ENCODE measurements around the gene KCNH3.
A peak's percentile ranks its signal among the peaks of the same experiment; 100 is the strongest.

The KCNH3 gene

DNA sequence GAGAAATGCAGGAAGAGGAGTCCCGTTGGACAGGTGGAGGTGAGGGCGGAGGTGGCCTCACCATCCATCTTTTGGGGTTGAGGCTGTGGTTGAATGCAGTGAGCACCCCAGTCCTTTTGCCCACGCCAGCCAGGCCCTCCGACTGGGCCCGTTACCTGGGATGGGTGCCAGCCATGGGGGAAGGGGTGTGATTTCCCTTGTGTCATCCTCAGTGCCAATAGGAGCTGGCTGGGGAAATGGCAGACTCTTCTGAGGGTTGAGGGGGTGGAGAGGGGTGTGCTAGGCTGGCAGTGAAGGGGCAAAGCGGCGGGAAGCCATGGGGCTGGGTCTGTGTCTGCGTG, 9.6 kb downstream of the KCNH3 start:
- DNase-seq, result no peak

DNA sequence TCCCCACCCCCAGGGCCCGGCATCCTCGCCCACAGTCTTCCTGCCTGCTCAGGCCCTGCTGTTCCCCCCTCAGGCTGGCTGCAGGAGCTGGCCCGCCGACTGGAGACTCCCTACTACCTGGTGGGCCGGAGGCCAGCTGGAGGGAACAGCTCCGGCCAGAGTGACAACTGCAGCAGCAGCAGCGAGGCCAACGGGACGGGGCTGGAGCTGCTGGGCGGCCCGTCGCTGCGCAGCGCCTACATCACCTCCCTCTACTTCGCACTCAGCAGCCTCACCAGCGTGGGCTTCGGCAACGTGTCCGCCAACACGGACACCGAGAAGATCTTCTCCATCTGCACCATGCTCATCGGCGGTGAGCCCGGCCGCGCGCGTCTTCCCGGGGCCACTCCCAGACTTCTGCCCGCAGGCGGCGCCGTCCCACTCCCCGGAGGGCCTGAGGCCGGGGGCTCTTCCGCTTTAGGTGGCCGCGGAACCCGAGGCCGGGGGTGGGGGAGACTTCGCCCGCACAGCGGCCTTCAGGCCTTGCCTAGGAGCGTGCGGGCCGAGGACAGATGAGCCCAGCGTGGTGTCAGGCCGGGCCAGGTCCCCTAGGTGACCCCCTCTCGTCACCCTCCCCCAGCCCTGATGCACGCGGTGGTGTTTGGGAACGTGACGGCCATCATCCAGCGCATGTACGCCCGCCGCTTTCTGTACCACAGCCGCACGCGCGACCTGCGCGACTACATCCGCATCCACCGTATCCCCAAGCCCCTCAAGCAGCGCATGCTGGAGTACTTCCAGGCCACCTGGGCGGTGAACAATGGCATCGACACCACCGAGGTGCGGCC, 10.2 kb downstream of the KCNH3 start:
- DNase-seq, result peak; percentile 89

DNA sequence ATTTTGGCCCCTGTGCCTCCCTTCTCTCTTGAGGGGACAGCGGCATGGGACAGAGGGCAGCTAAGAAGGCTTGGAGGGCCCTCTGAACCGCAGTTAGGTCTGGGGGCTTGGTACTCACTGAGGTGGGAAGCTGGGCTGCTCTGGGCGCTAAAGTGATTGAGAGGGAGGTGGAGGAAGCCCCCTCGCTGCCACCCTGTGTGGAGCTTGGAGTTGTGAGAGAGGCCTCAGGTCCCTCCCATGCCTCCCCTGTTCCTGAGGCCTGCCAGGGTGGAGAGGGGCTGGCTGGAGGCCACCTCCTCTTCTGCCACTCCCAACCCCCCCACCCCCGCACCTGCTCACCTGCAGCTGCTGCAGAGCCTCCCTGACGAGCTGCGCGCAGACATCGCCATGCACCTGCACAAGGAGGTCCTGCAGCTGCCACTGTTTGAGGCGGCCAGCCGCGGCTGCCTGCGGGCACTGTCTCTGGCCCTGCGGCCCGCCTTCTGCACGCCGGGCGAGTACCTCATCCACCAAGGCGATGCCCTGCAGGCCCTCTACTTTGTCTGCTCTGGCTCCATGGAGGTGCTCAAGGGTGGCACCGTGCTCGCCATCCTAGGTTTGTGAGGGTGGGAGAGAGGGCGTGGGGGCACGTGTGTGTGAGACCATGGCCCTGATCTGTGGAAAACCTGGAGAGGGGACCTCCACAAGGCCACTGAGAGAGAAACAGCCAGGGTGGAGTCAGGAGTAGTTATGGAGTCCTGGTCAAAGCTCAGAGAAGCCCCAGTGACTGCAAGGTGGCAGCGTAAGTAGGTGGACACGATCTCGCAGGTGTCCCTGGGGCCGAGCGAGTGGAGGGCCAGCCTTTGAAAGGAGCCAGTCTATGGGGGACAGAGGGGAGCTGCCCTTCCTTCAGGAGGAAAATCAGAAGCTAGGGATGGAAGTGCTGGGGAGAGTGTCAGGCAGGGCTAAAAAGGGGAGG, 11.2 kb downstream of the KCNH3 start:
- no peak for DNase-seq

DNA sequence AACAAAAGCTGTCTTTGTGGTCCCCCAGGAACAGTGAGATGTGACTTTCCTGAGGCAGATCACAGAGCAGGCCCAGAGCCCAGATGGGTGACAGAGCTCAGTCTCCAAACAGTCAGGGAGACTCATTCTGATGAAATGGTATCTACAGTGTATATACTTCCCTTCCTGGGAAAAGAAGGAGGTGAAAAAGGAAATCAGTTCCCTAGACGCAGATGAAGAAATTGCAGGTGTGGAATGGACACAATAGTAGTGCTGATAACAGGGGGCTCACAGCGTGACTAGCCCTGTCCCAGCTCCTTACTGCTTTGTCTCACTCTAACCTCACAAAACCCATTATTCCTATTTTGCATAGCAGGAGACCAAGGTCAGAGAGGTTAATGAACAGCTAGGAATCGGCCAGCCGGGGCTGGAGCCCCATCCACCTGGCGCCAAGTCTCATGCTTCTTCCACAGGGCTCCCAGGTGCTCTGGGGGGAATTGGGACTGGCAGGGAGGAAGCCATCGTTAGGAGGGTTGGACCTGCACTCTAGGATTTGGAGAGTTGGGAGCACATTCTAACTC, 11.9 kb downstream of the KCNH3 start:
- no peak for DNase-seq

DNA sequence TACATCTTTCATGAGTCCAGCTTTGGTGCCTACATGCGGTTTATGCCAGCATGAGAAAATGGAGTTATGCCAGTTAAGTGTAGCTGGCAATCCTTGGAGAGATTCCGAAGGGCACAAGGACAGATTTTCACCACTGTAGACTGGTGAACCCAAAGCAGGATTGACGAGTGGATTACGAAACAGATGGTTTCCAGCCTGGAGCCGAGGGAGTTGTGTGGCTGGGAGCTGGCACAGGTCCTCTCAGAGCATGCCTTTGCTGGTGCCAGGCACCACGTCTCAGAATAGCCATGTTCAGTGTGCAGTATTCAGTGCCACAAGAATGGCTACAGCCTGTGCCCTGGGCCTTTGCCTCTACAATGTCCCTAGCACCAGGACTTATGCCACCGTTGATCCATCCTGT, 13.2 kb downstream of the KCNH3 start:
- no peak for DNase-seq

DNA sequence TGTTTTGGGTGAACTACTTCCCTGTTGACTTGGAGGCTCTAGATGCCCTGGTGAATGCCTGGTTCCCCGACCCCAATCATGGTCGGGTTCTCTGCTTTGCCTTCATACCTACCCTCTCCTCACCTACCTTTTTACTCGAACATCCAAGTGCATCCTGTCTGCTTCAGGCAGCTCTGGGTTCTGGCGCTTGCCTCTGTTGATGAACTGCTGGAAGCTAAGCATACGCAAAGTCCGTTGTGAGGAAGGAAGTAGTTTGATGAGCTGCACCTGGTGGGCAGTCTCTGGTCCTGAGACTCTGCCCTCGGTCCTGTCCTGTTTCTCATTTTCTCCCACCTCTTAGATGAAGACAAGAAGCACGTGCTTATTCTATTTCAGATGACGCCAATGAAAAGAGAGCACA, 13.6 kb downstream of the KCNH3 start:
- DNase-seq, result no peak

DNA sequence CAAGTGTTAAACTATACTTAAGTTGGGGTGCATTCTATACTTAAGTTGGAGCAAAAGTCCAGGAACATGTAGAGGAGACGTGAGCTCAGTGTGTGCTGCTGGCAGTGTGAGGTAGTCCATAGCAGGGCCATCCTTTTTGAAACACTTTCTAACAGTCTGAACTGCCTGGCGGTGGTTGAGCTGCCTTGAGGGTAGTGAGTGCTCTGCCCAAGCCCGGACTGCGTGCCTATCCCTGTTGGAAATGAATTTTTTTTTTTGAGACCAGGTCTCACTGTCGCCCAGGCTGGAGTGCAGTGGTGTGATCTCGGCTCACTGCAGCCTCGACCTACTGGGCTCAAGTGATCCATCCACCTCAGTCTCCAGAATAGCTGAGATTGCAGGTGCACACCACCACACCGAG, 14.1 kb downstream of the KCNH3 start:
- DNase-seq, result no peak

DNA sequence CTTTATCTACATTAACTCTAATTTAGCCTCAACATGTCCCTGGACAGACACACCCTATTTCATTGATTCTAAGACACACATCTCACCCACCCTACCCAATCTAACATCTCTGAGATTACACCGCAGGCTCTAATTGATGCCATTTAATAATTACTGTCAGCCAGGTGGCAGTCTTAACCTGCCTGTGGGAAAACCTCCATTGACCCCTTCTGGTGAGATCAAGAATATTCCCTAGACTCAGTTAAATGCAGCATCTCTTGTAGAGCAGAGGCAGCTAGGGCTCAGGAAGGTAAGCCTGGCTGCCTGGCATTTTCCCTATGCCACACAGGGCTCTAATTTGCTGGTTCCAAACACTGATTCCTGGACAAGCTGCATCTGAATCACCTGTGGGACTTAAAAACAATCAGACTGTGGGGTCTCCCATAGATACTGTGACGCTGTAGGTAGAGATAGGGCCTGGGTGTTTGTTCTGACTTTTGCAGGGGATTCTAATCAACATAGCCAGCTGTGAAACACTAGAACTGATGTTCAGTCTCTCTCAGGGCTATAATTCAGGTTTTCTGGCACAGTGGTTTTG, 14.8 kb downstream of the KCNH3 start:
- DNase-seq, result no peak

DNA sequence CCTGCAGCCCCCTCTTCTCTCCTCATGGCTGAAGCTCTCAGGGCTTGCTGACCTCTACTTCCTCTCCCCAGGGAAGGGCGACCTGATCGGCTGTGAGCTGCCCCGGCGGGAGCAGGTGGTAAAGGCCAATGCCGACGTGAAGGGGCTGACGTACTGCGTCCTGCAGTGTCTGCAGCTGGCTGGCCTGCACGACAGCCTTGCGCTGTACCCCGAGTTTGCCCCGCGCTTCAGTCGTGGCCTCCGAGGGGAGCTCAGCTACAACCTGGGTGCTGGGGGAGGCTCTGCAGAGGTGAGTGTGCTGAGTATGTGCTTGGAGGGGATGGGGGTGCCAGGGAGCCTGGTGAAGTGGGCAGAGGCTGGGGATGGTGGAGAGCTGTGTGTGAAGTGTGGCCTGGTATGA, 15.4 kb downstream of the KCNH3 start:
- no peak for DNase-seq

DNA sequence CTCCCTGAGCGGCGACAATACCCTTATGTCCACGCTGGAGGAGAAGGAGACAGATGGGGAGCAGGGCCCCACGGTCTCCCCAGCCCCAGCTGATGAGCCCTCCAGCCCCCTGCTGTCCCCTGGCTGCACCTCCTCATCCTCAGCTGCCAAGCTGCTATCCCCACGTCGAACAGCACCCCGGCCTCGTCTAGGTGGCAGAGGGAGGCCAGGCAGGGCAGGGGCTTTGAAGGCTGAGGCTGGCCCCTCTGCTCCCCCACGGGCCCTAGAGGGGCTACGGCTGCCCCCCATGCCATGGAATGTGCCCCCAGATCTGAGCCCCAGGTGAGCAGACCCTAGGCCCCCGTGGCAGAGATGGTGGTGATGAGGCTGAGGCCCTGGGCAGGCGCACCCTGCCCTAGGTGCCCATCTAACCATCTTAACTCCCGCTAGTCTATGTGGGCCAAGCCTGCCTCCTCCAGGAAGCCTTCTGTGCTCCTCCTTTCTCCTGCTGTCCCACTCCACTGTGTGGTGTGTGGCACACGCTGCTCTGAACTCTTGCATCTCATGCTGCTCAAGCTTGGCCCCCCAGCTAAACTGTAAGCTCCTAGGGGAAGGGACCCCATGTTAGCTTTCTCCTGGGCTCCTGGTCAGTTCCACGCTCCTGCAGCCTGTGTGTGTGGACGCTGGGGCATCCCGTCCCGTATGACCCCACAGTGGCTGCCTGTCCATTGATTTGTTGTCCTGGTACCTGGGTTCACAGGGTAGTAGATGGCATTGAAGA, 17.0 kb downstream of the KCNH3 start:
- no peak for DNase-seq

DNA sequence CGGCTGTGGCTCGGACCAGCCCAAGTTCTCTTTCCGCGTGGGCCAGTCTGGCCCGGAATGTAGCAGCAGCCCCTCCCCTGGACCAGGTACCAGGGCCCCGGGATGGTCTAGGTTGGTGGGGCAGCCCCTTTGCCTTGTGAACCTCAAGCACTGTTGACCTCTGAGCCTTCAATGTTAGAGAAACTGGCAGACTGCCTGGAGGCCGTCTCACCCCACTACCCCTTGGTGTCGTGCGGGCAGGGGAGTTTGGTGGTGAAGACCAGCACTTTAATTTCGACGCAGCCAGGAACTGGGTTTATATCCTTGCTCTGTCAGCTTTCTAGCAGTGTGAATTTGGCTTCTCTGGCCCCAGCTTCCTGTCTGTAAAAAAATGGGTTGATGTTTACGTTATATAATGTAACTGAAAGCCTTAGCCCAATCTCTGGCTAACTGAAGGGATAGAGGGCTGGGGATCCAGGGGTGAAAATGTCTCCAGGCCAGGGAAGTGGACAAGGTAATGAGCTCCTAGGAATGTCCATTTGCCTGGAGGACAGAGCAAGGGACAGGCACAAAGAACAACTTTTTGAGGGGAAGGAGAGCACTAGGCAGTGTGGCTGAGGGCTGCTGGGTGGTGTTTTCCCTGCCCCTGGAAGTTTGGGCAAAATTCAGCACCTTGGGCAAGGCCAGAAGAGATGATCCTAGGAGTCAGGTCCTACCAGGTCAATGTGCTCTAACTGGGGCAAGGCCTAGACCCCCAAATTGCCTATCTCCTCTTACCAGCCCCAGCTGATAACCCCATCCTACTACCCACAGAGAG, 17.8 kb downstream of the KCNH3 start:
- no peak for DNase-seq

DNA sequence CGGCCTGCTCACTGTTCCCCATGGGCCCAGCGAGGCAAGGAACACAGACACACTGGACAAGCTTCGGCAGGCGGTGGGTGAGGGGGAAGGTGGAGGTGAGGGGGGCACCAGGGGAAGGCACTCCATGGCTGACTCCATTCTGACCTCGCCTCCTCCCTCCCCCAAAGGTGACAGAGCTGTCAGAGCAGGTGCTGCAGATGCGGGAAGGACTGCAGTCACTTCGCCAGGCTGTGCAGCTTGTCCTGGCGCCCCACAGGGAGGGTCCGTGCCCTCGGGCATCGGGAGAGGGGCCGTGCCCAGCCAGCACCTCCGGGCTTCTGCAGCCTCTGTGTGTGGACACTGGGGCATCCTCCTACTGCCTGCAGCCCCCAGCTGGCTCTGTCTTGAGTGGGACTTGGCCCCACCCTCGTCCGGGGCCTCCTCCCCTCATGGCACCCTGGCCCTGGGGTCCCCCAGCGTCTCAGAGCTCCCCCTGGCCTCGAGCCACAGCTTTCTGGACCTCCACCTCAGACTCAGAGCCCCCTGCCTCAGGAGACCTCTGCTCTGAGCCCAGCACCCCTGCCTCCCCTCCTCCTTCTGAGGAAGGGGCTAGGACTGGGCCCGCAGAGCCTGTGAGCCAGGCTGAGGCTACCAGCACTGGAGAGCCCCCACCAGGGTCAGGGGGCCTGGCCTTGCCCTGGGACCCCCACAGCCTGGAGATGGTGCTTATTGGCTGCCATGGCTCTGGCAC, 18.5 kb downstream of the KCNH3 start:
- no peak for DNase-seq

DNA sequence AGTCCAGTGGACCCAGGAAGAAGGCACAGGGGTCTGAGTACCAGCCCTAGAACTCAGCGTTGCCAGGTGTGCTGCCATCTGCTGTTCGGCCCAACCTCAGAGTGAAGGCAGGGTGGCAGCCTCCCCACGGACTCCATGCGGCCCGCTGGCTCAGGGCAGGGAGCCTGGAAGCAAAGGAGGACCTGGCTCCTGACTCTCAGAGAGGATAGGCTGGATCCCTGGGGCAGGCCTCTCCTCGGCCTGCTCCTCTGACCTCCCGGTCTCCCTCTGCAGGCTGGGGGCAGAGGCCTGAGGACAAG, 19.0 kb downstream of the KCNH3 start:
- DNase-seq, result no peak

DNA sequence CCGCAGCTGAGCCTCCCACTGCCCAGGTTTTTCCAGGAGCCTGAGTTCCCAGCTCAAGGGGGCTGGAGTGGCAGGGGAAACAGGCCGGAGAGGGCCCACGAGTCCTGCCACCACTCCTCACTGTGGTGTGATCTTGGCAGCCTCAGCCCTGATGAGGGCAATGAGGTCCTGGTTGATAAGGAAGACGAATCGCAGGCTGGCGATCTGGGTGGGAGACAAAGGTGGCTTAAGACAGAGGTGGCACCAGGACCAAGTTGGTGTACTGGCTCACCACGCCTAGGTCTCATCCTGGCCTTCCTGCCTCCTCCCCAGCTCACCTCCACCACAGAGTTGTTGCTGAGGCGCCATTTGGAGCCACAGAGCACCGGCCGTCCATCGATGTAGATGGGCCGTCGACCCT, 19.7 kb downstream of the KCNH3 start:
- DNase-seq, result no peak

DNA sequence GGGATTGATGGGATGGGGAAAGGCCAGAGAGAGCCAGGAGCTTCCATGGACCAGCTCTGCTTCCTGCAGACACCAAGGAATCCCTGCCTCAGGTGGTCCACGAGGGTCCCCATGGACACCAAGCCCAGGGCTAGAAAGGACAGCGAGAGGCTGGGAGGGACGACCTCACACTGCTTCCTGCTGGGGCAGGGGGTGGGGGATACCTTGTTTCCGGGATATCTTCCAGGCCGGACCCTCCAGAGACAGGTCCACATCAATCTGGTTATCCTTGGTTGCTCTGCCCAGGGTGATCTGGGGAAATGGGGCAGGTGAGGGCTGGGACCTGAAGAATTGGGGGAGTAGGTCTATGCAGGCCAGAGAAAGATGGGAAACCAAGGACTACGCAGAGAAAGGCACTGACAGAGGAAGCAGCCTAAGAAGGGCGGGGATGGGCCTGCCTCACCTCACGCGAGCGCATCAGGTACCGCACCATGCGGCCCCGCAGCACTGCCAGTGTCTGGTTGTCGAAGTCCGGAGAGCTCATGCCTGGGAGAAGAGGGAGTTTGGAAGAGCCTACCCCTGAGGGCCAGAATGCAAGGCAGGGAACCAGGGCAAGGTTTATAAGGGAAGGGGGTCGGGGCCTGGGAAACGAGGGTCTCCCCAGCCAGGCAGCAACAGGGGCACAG, 20.3 kb downstream of the KCNH3 start:
- no peak for DNase-seq

DNA sequence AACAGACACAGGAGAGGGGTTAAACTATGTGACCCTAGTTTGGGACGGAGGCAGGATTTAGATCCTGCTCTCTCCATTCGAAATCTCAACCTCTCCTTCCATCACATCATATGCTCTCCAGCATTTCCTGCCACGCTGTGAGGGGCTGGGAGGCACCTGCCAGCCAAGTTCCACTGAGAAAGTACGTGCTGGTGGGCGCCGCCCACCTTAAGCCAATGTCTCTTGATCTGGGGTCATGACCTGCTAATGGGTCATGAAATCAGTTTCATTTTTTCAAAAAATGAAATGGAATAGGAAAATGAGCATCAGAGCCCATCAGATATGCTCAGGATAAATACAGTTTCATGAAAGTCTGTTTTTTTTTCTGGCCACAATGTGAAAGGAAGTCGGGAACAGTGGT, 21.9 kb downstream of the KCNH3 start:
- DNase-seq, result no peak

DNA sequence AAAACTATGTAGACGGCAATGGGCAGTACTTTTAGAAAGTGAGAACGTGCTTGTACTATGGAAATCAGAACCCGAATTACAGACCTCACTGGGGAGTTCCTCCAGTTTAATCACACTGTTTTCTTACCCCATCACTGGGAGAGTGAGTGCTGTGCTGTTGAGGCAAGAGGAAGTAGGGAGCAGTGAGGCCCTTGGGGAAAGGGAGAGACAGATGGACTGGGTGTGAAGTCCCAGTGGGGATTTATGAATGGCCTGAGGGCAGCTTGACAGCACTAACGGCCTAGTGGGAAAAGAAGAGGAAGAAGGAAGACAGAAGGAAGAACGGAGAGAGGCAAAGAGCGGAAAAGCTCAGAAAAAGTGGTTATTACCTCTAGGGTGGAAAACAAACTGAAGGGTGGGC, 23.4 kb downstream of the KCNH3 start:
- DNase-seq, result no peak

DNA sequence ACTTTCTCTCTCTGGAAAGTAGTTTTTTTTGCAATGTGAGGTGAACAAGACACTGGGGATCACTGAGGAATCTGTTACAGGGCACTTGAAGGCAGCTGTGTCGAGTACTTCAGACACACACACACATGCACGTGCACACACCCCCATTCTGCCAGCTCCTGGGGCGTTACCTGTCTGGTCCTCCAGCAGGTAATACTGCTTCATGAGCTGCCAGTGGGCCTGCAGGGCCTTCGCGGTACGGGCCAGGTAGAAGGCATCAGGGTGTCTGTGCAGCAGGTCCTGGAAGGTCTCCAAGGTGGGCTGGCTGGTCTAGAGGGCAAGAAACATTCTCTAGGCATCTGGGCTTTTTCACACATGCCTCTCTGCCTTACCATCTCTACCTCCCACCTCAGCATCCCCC, 24.0 kb downstream of the KCNH3 start:
- no peak for DNase-seq

DNA sequence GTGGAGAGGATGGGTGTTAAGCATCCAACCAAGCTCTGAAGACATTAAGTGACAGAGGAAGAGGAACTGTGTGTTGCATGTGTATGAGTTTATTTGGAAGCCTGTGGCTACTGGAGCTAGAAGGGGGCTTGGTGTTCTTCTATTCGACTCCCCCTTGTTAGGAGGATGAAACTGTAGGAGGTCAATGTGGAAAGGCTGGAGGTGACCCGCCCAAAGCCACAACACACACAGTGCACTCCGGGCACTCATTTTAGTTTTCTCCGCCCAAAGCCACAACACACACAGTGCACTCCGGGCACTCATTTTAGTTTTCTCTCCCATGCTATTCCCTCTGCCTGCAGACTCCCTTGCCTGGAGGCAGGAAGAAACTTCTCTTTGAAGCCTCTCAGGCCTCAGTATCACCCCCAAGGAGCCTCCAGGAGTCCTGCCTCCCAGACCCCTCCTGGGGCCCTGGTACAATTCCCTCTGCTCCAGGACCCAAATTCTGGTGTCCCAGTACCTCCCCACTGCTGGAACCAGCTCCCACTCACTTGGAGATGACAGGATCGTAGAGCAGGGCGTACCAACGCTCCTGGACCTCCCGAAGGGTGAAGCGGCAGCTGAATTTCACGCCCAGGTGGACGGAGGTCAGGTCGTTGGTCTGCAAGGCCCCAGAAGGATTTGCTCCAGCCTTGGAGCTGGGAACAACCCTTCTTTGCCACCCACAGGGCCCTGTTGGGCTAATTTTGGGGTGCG, 25.3 kb downstream of the KCNH3 start:
- no peak for DNase-seq

Data from retina (tissue), 1 donor.